NB4 (cell line): Measurements from ENCODE around the gene XRCC5.

Experiments
- CTCF ChIP-seq: IDR thresholded peaks from one replicate; pipeline ENCODE4 v1.5.1; 2012; ENCODE audit warnings: low read depth, low read length
- MAX ChIP-seq: IDR thresholded peaks from 2 replicates; pipeline ENCODE4 v1.6.1; 2011; ENCODE audit warnings: low read depth, low read length
- MYC ChIP-seq: IDR thresholded peaks from 2 replicates; pipeline ENCODE4 v1.6.1; 2011; ENCODE audit warnings: low read depth, low read length
- POLR2A ChIP-seq: IDR thresholded peaks from 2 replicates; pipeline ENCODE4 v1.6.1; 2011; ENCODE audit warnings: mild to moderate bottlenecking; ENCODE audit not compliant: insufficient read length; ENCODE audit errors: extremely low read depth

GRCh38 chr2:216101109-216101508 is 8.0 kb upstream of the XRCC5 start:
- TF ChIP-seq CTCF = no peak
- TF ChIP-seq POLR2A = no peak
- no peak for TF ChIP-seq MAX
- no peak for TF ChIP-seq MYC
